ENCODE results near the gene MICALL2.

Gene MICALL2

DNA sequence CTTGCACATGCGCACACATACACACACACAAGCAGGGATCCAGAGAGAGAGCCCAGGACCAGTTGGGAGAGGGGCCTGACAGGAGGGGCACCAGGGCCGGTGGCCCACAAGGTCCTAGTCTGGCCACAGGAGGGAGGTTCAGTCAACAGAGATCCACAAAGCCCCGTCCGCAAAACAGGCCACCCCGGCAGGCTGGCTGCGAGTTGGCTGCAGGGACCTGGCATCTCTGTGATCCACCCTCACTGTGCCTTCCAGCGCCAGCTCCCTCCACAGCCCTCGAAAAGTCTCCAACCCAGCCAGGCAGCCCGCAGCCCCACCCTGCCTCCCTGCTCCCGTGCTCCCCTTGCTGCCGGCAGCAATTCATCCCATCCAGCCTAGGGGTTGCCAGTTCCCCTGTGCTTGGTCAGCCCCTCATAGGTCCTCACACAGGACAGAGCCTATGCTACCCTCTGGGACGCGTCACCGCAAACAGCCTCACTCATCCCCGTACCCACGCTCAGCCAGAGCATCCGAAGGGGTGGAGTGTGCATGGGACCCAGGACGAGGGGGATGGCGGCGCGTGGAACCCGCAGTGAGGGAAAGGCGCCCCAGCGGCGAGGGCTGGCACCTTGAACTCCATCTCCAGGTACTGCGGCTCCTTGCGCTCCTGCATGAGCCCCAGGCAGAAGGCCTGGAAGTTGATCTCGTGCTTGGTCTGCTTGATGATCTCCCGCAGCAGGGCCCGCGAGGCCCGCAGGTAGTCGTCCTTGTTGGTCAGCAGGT is 37.4 kb upstream of the MICALL2 start:
- Mint-ChIP-seq H3K27me3 (ENCODE audit: low read depth) (no peaks in the 10 kb centered on the region), H3K4me1 (ENCODE audit: low read depth) (no peaks in the 10 kb centered on the region)

DNA sequence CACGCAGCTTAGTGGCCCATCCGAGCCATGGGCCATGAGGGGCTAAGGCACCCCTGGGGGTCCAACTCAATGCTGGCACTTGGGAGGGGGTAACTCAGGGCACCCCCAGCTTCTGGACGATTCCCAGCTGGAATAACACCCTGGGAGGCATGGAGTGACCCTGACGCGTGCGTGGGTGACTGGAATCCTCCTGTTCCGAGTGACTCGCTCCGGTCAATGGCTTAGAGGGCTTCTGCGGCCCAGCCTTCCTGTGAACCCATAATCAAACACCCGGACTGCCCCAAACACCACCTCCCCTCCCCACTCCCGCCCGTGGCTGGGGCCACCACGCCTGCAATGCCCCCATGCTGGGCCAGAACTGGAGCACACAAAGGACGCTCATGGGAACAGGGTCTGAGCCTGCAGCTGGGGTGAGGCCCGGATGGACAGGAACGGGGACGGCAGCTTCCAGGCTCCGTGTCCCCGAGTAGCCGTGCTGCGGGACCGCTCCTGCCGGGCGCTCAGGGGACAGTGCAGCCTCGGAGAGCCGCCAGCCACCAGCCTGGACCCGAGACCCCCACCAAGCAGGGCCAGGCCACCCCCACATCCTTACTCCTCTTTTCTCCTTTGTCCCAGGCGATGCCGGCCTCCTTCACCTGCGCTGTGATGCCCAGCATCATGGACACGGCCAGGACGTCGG is 36.4 kb upstream of the MICALL2 start:
- Mint-ChIP-seq H3K9me3 (no peaks in the 10 kb centered on the region), H3K27ac (no peak overlapping the region), H3K36me3 (ENCODE audit: low read depth) (peaks cover 9% of the 10 kb centered on the region), H3K27me3 (ENCODE audit: low read depth) (no peaks in the 10 kb centered on the region), H3K4me3 (no peak overlapping the region), H3K4me1 (ENCODE audit: low read depth) (no peaks in the 10 kb centered on the region)
- DNase-seq (ENCODE audit: low spot score), result no peak

More for the DNA sequence above, 37.4 kb upstream of the MICALL2 start:
- H3K4me3 Mint-ChIP-seq, result no peak overlapping the region
- H3K9me3 Mint-ChIP-seq, result no peaks in the 10 kb centered on the region
- peaks cover 9% of the 10 kb centered on the region for H3K36me3 Mint-ChIP-seq (ENCODE audit: low read depth)
- no peak overlapping the region for H3K27ac Mint-ChIP-seq
- no peak for DNase-seq (ENCODE audit: low spot score)

DNA sequence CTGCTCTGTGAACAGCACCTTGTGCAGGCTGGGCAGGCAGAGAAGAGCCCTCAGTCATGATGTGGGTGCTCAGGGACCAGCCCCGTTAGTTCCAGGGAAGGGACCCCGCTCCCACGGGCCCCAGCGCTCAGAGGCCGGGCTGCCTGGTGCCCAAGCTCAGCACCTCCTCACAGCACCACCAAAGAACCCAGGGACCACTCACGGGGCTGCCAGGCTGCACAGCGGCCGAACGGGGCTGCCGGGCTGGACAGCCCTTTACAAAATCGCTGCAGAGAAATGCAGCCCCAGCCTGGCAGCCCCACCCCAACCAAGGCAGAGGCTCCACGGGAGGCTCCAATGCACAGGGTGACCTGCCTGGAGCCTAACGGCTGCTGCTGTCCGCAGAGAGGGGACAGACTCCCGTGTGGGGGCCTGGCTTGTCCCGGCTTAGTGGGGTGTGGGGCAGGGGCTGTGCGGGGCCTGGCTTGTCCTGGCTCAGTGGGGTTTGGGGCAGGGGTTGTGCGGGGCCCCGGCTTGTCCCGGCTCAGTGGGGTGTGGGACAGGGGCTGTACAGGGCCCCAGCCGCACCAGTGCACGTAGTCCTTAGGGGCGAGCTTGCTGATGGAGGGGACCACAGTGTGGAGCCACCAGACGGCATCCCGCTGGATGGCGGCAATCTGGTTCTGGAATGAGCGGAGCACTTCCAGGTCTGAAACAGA is 35.7 kb upstream of the MICALL2 start:
- H3K4me3 Mint-ChIP-seq, result no peak overlapping the region
- peaks cover 8% of the 10 kb centered on the region for H3K36me3 Mint-ChIP-seq (ENCODE audit: low read depth)
- DNase-seq (ENCODE audit: low spot score), result no peak
- no peaks in the 10 kb centered on the region for H3K9me3 Mint-ChIP-seq
- H3K27ac Mint-ChIP-seq, result no peak overlapping the region
- H3K27me3 Mint-ChIP-seq (ENCODE audit: low read depth), result no peaks in the 10 kb centered on the region
- H3K4me1 Mint-ChIP-seq (ENCODE audit: low read depth), result no peaks in the 10 kb centered on the region

DNA sequence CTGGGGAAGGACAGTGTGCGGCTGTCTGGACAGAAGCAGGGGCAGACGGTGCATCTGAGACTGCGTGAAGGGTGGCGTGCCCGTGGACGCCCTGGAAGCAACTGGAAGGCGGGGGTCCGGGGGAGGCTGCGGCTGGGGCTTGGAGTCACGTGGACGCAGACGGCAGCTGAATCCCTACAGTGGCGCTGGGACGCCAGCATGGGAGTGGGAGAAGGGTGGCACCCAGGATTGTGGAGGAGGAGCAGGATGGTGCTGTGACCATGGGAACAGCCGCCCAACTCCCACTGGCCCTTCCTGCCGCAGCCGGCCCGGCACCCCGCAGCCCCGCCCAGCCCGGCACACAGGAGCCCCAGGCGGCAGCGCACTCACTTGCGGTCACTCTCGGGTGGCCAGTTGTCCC is 35.2 kb upstream of the MICALL2 start:
- H3K36me3 Mint-ChIP-seq (ENCODE audit: low read depth), result peaks cover 6% of the 10 kb centered on the region
- H3K27me3 Mint-ChIP-seq (ENCODE audit: low read depth), result no peaks in the 10 kb centered on the region
- no peaks in the 10 kb centered on the region for H3K9me3 Mint-ChIP-seq
- no peak overlapping the region for H3K27ac Mint-ChIP-seq
- no peak overlapping the region for H3K4me3 Mint-ChIP-seq
- no peaks in the 10 kb centered on the region for H3K4me1 Mint-ChIP-seq (ENCODE audit: low read depth)
- DNase-seq (ENCODE audit: low spot score), result no peak

DNA sequence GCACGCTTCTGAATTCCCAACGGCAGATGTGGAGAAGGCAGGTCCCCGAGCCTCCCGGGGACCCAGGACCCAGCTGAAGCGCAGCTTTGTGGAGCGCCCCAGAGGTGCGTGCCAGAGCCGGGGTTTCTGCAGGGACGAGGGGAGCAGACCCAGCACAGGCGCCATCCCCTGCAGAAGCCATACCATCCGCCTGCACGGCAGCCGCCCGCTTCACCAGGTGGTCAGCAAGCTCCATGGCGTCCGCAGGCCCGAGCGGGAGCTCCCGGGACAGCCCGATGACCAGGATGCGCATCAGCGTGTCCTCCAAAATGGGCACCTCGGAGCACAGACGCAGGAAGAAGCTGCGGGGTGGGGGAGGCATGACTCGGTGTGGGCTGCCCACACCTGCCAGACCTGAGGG is 34.3 kb upstream of the MICALL2 start:
- no peaks in the 10 kb centered on the region for H3K9me3 Mint-ChIP-seq

DNA sequence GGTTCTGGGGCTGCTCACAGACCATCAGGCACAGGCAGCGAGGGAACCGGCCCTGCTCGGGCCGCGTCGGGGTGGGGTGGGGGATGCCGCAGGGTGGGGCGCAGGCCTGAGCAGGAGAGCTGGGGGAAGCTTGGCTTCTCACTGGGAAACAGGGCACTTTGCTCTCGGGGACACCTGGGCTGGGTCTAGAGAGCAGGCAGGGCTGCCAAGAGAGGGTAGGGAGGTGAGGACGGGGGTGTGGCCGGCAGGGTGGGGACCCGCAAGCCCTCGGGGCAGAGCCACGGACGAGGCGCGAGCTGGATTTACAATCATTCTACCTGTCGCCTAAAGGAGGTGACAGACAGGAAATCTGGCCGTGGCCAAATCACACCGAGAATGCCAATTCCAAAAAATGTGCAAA is 33.9 kb upstream of the MICALL2 start:
- H3K27ac Mint-ChIP-seq, result no peak overlapping the region
- H3K27me3 Mint-ChIP-seq (ENCODE audit: low read depth), result no peaks in the 10 kb centered on the region
- H3K4me1 Mint-ChIP-seq (ENCODE audit: low read depth), result no peaks in the 10 kb centered on the region
- no peak overlapping the region for H3K4me3 Mint-ChIP-seq
- H3K9me3 Mint-ChIP-seq, result no peaks in the 10 kb centered on the region
- no peak for DNase-seq (ENCODE audit: low spot score)
- peaks cover 16% of the 10 kb centered on the region for H3K36me3 Mint-ChIP-seq (ENCODE audit: low read depth)

More for the DNA sequence above, 34.3 kb upstream of the MICALL2 start:
- Mint-ChIP-seq H3K4me3 (no peak overlapping the region), H3K27me3 (ENCODE audit: low read depth) (no peaks in the 10 kb centered on the region), H3K36me3 (ENCODE audit: low read depth) (peaks cover 12% of the 10 kb centered on the region), H3K27ac (no peak overlapping the region), H3K4me1 (ENCODE audit: low read depth) (no peaks in the 10 kb centered on the region)
- no peak for DNase-seq (ENCODE audit: low spot score)

DNA sequence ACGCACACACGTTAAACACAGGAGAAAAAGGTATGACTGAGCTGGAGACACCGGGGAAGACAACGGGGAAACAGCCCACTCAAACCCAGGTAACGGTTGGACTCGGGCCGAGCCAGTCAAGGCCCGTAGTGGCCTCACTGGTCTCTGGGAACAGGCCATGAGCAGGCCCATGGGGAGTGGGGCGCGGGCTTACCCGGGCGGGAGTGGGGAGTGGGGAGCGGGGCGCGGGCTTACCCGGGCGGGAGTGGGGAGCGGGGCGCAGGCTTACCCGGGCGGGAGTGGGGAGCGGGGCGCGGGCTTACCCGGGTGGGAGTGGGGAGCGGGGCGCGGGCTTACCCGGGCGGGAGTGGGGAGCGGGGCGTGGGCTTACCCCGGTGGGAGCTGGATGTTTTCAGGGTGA is 33.4 kb upstream of the MICALL2 start:
- Mint-ChIP-seq H3K9me3 (no peaks in the 10 kb centered on the region), H3K4me1 (ENCODE audit: low read depth) (no peaks in the 10 kb centered on the region), H3K4me3 (no peak overlapping the region), H3K36me3 (ENCODE audit: low read depth) (peaks cover 17% of the 10 kb centered on the region), H3K27me3 (ENCODE audit: low read depth) (no peaks in the 10 kb centered on the region), H3K27ac (no peak overlapping the region)
- DNase-seq (ENCODE audit: low spot score), result no peak

DNA sequence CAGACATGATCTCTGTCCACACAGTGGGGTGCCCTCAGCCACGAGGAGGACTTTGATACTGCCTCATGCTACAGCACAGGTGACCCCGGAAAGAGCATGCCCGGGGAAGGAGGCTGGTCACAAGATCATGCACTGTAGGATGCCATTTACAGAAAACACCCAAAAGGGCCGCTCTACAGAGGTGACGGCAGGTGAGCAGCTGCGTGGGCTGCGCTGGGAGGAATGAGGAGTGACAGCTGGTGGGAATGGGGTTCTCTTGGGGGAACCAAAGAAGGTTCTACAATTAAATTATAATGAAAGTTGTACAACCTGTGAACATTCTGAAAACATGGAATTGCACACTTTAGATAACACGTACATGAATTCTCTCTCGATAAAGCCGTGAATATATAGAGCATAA is 33.0 kb upstream of the MICALL2 start:
- no peaks in the 10 kb centered on the region for H3K27me3 Mint-ChIP-seq (ENCODE audit: low read depth)
- H3K36me3 Mint-ChIP-seq (ENCODE audit: low read depth), result peaks cover 17% of the 10 kb centered on the region
- no peaks in the 10 kb centered on the region for H3K4me1 Mint-ChIP-seq (ENCODE audit: low read depth)
- no peak overlapping the region for H3K27ac Mint-ChIP-seq
- no peak overlapping the region for H3K4me3 Mint-ChIP-seq
- no peak for DNase-seq (ENCODE audit: low spot score)
- no peaks in the 10 kb centered on the region for H3K9me3 Mint-ChIP-seq

DNA sequence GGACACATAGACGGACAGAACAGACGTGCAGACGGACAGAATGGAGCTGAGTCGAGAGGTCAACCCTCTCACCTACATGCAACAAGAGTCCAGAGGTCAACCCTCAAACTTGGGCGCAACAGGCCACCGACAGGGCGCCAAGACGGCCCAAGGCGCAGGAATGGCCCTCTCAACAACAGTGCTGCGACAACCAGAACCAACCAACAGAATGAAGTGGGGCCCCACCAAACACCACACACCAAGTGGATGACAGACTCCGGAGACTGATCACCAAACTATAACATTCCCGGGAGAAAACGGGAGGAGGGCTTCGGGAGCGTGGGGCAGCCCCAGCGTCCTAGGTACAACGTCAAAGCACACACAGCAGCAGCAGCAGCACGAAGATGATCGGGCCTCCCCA is 31.6 kb upstream of the MICALL2 start:
- no peaks in the 10 kb centered on the region for H3K4me1 Mint-ChIP-seq (ENCODE audit: low read depth)
- no peak overlapping the region for H3K27ac Mint-ChIP-seq
- H3K4me3 Mint-ChIP-seq, result no peak overlapping the region
- H3K36me3 Mint-ChIP-seq (ENCODE audit: low read depth), result peaks cover 17% of the 10 kb centered on the region
- no peaks in the 10 kb centered on the region for H3K9me3 Mint-ChIP-seq
- no peaks in the 10 kb centered on the region for H3K27me3 Mint-ChIP-seq (ENCODE audit: low read depth)
- no peak for DNase-seq (ENCODE audit: low spot score)

DNA sequence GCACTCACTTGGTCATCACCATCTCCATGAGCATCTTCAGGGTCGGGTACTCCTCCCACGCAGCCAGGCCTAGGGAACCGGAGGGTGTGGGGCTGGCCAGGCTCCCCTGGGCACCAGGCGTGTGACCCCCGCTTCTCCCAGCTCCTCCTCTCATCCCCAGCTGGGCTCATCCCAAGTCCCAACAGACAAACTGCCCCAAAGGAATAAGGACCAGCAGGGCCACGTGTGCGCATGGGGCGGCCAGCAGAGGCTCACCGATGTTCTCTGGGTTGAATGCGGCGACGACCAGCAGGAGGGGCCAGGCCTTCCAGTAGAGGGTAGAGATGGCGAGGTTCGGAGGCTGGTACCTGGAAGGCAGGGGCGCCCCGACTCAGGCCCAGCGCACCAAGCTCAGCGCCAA is 30.1 kb upstream of the MICALL2 start:
- Mint-ChIP-seq H3K27me3 (ENCODE audit: low read depth) (no peaks in the 10 kb centered on the region), H3K4me1 (ENCODE audit: low read depth) (no peaks in the 10 kb centered on the region), H3K9me3 (no peaks in the 10 kb centered on the region), H3K4me3 (no peak overlapping the region), H3K27ac (no peak overlapping the region), H3K36me3 (ENCODE audit: low read depth) (peaks cover 21% of the 10 kb centered on the region)
- DNase-seq (ENCODE audit: low spot score), result no peak

DNA sequence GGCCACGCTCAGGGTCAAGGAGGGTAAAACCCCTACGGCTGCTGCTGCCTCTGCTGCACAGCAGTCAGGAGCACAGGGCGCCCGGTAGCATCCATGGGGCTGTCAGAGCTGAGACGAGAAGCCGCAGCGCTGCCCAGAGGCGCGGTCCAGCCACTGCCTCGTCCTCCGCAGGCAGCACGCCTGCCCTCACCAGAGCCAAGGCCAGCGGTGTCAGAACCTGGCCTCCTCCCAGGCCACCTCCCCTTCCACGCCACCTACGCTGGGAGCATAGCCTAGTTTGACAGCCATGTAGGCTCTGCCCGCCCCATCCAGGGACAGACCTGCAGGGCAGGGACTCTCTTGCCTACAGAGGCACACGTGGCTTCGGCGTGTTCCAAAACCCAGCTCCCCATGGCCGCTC is 28.7 kb upstream of the MICALL2 start:
- Mint-ChIP-seq H3K27me3 (ENCODE audit: low read depth) (no peaks in the 10 kb centered on the region), H3K4me3 (no peak overlapping the region), H3K27ac (no peak overlapping the region), H3K9me3 (no peaks in the 10 kb centered on the region), H3K4me1 (ENCODE audit: low read depth) (no peaks in the 10 kb centered on the region), H3K36me3 (ENCODE audit: low read depth) (peaks cover 22% of the 10 kb centered on the region)
- no peak for DNase-seq (ENCODE audit: low spot score)

DNA sequence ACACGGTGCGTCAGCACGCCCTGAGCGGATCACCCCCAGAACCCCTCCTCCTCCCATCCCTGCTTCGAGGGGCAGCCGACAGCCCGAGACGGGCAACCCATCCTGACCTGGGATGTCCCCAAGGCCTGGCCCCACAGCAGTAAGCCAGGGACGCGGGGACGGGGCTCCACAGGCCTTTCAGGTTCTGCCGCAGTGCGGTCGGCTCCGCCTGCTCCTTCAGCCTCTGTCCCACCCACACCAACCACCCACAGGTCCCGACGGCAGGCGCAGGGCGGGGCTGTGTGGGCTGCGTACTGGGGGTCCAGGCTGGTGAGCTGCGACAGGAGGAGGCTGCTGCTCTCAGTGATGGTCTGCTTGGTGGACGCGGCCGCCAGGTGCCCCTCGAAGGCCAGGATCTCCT is 28.2 kb upstream of the MICALL2 start:
- H3K27ac Mint-ChIP-seq, result no peak overlapping the region

DNA sequence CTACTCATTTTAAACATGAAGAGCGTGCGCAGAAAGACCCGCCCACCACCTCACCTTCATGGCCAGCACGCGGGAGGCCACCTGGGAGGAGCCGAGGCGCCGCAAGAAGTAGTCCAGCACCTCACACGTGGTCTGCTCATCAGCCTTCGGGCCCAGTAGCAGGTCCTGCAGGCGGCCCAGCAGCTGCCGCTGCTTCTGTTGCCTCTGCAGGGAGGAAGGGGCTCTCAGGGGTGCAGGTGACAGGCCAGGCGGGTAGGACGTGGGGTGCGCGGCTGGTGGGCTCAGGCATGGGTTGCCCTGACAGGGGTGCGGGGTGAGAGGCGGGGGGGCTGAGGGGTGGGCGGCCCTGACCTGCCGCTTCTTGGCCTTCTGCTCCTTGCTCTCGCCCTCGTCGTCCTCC is 27.3 kb upstream of the MICALL2 start:
- no peaks in the 10 kb centered on the region for H3K27me3 Mint-ChIP-seq (ENCODE audit: low read depth)
- no peak overlapping the region for H3K27ac Mint-ChIP-seq
- no peak for DNase-seq (ENCODE audit: low spot score)
- H3K4me3 Mint-ChIP-seq, result no peak overlapping the region
- H3K9me3 Mint-ChIP-seq, result no peaks in the 10 kb centered on the region
- no peaks in the 10 kb centered on the region for H3K4me1 Mint-ChIP-seq (ENCODE audit: low read depth)
- H3K36me3 Mint-ChIP-seq (ENCODE audit: low read depth), result peaks cover 20% of the 10 kb centered on the region

More for the DNA sequence above, 28.2 kb upstream of the MICALL2 start:
- Mint-ChIP-seq H3K9me3 (no peaks in the 10 kb centered on the region), H3K27me3 (ENCODE audit: low read depth) (no peaks in the 10 kb centered on the region), H3K36me3 (ENCODE audit: low read depth) (peaks cover 21% of the 10 kb centered on the region), H3K4me3 (no peak overlapping the region), H3K4me1 (ENCODE audit: low read depth) (no peaks in the 10 kb centered on the region)
- no peak for DNase-seq (ENCODE audit: low spot score)

DNA sequence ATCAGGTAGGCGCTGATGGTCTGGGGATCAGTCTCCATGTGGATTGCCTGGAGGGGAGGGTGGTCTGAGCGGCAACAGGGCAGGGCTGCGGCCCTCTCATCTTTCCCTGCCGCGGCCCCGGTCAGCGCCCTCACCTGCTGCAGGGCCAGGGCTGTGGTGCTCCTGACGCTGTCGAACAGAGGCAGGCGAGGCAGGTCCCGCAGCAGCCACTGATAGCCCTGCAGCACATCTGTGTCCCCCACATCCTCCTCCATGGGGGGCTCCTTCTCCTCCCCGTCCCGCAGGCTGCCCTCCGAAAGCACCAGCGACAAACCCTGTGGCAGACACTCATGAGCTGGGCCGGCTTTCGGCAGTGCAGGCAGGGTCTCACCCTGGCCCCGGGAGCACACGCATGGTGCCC is 25.9 kb upstream of the MICALL2 start:
- Mint-ChIP-seq H3K36me3 (ENCODE audit: low read depth) (peaks cover 16% of the 10 kb centered on the region), H3K27me3 (ENCODE audit: low read depth) (no peaks in the 10 kb centered on the region), H3K4me3 (no peak overlapping the region), H3K27ac (no peak overlapping the region), H3K9me3 (no peaks in the 10 kb centered on the region), H3K4me1 (ENCODE audit: low read depth) (no peaks in the 10 kb centered on the region)
- DNase-seq (ENCODE audit: low spot score), result no peak
